Karpas-422 (cell line): ENCODE results near the gene GATA2. TPM values are rescaled to one million over a fixed set of nuclear protein-coding genes. Genes with fewer than 3 reads are reported as not detected.

Source experiments
- DNase-seq: peaks from one replicate; pipeline ENCODE4 v3.0.0-alpha.2; 2015
- H2AFZ ChIP-seq: fragments of 200-600 bp; sonication (generic); 2 replicates; pipeline ENCODE4 v1.6.1; 2014; ENCODE audit warnings: antibody characterized with exemption, low read length, mixed read lengths
- H3K27ac ChIP-seq: fragments of 200-600 bp; sonication (generic); 2 replicates; pipeline ENCODE4 v1.5.1; 2014; ENCODE audit warnings: mild to moderate bottlenecking, low read length, moderate library complexity
- H3K27me3 ChIP-seq: fragments of 200-600 bp; sonication (generic); 2 replicates; pipeline ENCODE4 v1.6.1; 2014; ENCODE audit warnings: low read length, mixed read lengths
- H3K36me3 ChIP-seq: fragments of 200-600 bp; sonication (generic); 2 replicates; pipeline ENCODE4 v1.6.1; 2014; ENCODE audit warnings: low read length, mixed read lengths; ENCODE audit not compliant: insufficient read depth
- H3K4me1 ChIP-seq: fragments of 200-600 bp; sonication (generic); 2 replicates; pipeline ENCODE4 v1.6.1; 2014; ENCODE audit warnings: mild to moderate bottlenecking, low read length, mixed read lengths
- H3K4me2 ChIP-seq: fragments of 200-600 bp; sonication (generic); 2 replicates; pipeline ENCODE4 v1.6.1; 2014; ENCODE audit warnings: low read length, low read depth, mild to moderate bottlenecking; ENCODE audit not compliant: poor library complexity, severe bottlenecking
- H3K4me3 ChIP-seq: fragments of 200-600 bp; sonication (generic); 2 replicates; pipeline ENCODE4 v1.5.1; 2014; ENCODE audit warnings: mild to moderate bottlenecking, antibody characterized with exemption, low read length, mixed read lengths
- H3K79me2 ChIP-seq: fragments of 200-600 bp; sonication (generic); 2 replicates; pipeline ENCODE4 v1.6.1; 2014; ENCODE audit warnings: mild to moderate bottlenecking, low read length, mixed read lengths
- H3K9ac ChIP-seq: fragments of 200-600 bp; sonication (generic); 2 replicates; pipeline ENCODE4 v1.6.0; 2014; ENCODE audit warnings: low read length
- H3K9me2 ChIP-seq: fragments of 200-600 bp; sonication (generic), shearing (Covaris generic); replicated peaks from 2 replicates; pipeline ENCODE4 v1.6.0; 2014; ENCODE audit warnings: mild to moderate bottlenecking, low read length, moderate library complexity; ENCODE audit not compliant: insufficient read depth
- H3K9me3 ChIP-seq: fragments of 300-700, 200-600 bp; sonication (generic); 2 replicates; pipeline ENCODE4 v1.6.1; 2014; ENCODE audit warnings: low read length, mixed read lengths
- H4K20me1 ChIP-seq: fragments of 200-600 bp; sonication (generic); 2 replicates; pipeline ENCODE4 v1.6.1; 2014; ENCODE audit warnings: mild to moderate bottlenecking, antibody characterized with exemption, low read length, low read depth; ENCODE audit not compliant: insufficient read depth
- total RNA-seq: library from RNA; depleted of rRNA; stranded (reverse); fragments of >200 nt; shearing (Covaris generic); gene quantifications from 2 replicates; pipeline ENCODE4 v1.2.3, GENCODE V29; 2014; ENCODE audit warnings: low replicate concordance; rRNA removed

GATA2 gene
- total RNA-seq, 1 experiment from 2014 or later, result not detected

DNA sequence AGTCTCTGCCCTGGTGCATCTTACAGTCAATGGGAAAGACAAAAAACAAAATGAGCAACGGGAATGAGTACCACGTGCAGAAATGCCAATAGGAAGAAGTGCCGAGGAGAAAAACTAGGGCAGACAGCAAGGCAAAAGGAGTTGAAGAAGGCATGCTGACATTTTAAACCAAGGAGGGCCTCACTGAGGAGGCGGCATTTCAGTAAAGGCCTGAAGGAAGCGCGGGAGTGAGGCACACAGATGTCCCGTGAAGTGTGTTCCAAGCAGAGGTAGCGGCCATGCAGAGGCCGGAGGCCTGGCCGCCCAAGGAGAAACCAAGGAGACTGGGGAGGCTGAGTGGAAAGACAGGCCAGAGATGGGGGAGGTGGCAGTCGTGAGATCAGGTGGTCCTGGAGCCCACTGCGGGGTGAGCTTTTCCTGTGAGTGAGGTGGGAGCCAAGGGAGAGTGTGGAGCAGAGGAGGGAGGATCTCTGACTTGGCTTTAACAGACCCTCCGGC is 61.1 kb downstream of the GATA2 start:
- Histone ChIP-seq H3K9ac (no peak overlapping the region), H3K79me2 (no peaks in the 10 kb centered on the region), H3K4me1 (no peaks in the 10 kb centered on the region), H2AFZ (no peak overlapping the region), H3K27ac (no peak overlapping the region), H3K4me3 (no peak overlapping the region), H4K20me1 (0 out of 2 replicates have a peak, but pooled peaks cover 4% of the 10 kb centered on the region), H3K27me3 (no peaks in the 10 kb centered on the region), H3K36me3 (no peaks in the 10 kb centered on the region), H3K9me3 (no peaks in the 10 kb centered on the region), H3K9me2 (no peaks in the 10 kb centered on the region), H3K4me2 (no peak overlapping the region)
- DNase-seq, result no peak

DNA sequence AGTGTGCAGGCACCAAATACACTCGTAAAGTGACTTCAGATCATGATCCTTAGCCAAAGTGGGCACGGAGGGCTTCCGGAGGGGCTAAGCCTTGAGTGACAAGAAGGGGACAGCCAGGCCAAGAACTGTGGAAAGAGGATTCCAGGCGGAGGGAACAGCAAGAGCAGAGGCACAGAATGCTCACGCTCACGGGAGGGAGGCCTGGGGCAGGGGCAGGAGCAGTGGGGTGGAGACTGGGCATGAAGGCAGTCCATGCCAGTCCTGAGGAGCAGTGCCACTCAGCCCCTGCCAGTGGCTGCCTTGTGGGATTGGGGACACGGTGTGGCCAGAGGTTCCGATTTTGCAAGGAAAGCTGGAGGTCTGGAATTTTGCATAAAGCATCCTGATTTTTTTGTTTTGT is 62.3 kb downstream of the GATA2 start:
- no peak for DNase-seq
- Histone ChIP-seq H3K79me2 (no peaks in the 10 kb centered on the region), H3K4me2 (no peak overlapping the region), H3K36me3 (no peaks in the 10 kb centered on the region), H3K27me3 (no peaks in the 10 kb centered on the region), H3K4me1 (0 out of 2 replicates have a peak, but pooled peaks cover 3% of the 10 kb centered on the region), H3K4me3 (no peak overlapping the region), H3K27ac (no peak overlapping the region), H3K9me2 (no peaks in the 10 kb centered on the region), H3K9me3 (no peaks in the 10 kb centered on the region), H2AFZ (no peak overlapping the region), H4K20me1 (0 out of 2 replicates have a peak, but pooled peaks cover 4% of the 10 kb centered on the region), H3K9ac (no peak overlapping the region)

DNA sequence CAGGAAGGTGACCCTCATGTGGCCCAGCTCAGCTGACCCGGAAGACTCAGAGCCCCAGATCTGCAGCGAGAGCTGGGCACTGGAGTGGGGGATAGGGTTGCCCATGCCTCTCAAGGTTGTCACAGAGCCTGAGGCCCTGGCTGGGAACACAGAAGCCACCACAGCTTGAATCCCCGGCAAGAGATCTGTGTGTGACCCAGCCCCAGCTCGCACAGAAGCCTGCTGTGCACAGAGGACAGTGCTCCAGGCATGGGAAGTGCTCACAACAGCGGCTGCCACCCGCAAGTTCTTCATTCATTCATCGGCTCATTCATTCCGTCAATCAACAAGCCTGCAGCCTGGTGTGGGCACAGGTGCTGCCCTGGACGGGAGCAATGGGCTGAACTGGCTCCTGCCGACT is 62.7 kb downstream of the GATA2 start:
- Histone ChIP-seq H3K4me2 (no peak overlapping the region), H3K79me2 (no peaks in the 10 kb centered on the region), H3K4me3 (no peak overlapping the region), H3K4me1 (0 out of 2 replicates have a peak, but pooled peaks cover 3% of the 10 kb centered on the region), H3K27me3 (no peaks in the 10 kb centered on the region), H3K9ac (no peak overlapping the region), H3K36me3 (no peaks in the 10 kb centered on the region), H4K20me1 (0 out of 2 replicates have a peak, but pooled peaks cover 4% of the 10 kb centered on the region), H3K27ac (no peak overlapping the region), H2AFZ (no peak overlapping the region), H3K9me2 (no peaks in the 10 kb centered on the region), H3K9me3 (no peaks in the 10 kb centered on the region)
- no peak for DNase-seq

DNA sequence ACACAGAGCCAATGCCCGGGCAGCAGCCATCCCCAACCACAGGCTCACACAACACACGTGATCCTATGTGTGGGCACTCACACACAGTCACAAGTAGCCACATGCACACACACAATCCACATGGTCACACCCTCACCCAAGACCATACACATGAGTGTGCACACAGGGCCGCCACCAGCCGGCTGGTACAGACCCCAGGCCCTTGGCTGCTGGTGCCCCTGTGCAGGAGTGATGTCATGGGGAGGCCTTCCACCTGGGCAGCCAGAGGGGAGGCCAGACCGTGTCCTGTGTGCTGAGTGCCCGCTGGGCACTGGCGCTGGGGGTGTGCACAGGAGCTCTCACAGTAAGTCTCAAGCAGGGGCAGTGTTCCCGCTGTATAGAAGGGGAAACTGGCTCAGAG is 63.2 kb downstream of the GATA2 start:
- Histone ChIP-seq H4K20me1 (0 out of 2 replicates have a peak, but pooled peaks cover 4% of the 10 kb centered on the region), H3K4me1 (0 out of 2 replicates have a peak, but pooled peaks cover 3% of the 10 kb centered on the region), H3K27me3 (no peaks in the 10 kb centered on the region), H3K9me3 (no peaks in the 10 kb centered on the region), H2AFZ (no peak overlapping the region), H3K4me2 (no peak overlapping the region), H3K4me3 (no peak overlapping the region), H3K9me2 (no peaks in the 10 kb centered on the region), H3K79me2 (no peaks in the 10 kb centered on the region), H3K36me3 (no peaks in the 10 kb centered on the region), H3K27ac (no peak overlapping the region), H3K9ac (no peak overlapping the region)
- no peak for DNase-seq

Other genes starting within 250 kb of the GATA2 start
- gene DNAJB8, start 26.3 kb downstream of the GATA2 start, total RNA-seq, result not detected in 2 replicates
- 164 and 176 TPM in 2 replicates for gene RPN1, start 157.6 kb upstream of the GATA2 start, total RNA-seq
- gene RAB7A, start 233.0 kb upstream of the GATA2 start, total RNA-seq, result 47.8 and 71.2 TPM in 2 replicates